GM12891 (cell line): ENCODE results near the gene GEMIN8.

ENCODE experiments used
- POLR2A ChIP-seq: IDR thresholded peaks from 2 replicates; pipeline ENCODE4 v1.6.1; 2011; ENCODE audit warnings: low read depth, low read length, control low read depth
- POU2F2 ChIP-seq: IDR thresholded peaks from 2 replicates; pipeline ENCODE4 v1.6.1; 2011; ENCODE audit warnings: low read depth, mild to moderate bottlenecking, control low read depth, low read length, moderate library complexity

- TF ChIP-seq POU2F2 = no peak
- TF ChIP-seq POLR2A = no peak
Measured at GRCh38 chrX:14038375-14039085, 8.8 kb upstream of the GEMIN8 start.
